Keratinocyte (primary cell): Measurements from ENCODE around the gene GABRB2.
"Not testable (repeated sequence)": the region's sequence is repeated elsewhere in the genome, so short reads cannot be mapped to it uniquely, and the experiment has no call there.

Source experiments
- EZH2 ChIP-seq: IDR thresholded peaks from one replicate; pipeline ENCODE4 v1.6.1; 2012; ENCODE audit warnings: inconsistent platforms, mild to moderate bottlenecking, low read length, moderate library complexity
- TF ChIP-seq, protein P1 (sequence below), 3 experiments: IDR thresholded peaks in 1 of 3; conservative IDR thresholded peaks in 1 of 3; optimal IDR thresholded peaks in 1 of 3; 2 replicates in 2 of 3; 3 replicates in 1 of 3; pipeline versions ENCODE3 to v1.5.1; 2011; ENCODE audit warnings: low read length in 3 of 3, mild to moderate bottlenecking in 3 of 3, moderate library complexity in 2 of 3, control low read depth in 1 of 3, inconsistent platforms in 1 of 3; ENCODE audit not compliant: insufficient read depth in 2 of 3; ENCODE audit errors: extremely low read depth in 1 of 3

DNA sequence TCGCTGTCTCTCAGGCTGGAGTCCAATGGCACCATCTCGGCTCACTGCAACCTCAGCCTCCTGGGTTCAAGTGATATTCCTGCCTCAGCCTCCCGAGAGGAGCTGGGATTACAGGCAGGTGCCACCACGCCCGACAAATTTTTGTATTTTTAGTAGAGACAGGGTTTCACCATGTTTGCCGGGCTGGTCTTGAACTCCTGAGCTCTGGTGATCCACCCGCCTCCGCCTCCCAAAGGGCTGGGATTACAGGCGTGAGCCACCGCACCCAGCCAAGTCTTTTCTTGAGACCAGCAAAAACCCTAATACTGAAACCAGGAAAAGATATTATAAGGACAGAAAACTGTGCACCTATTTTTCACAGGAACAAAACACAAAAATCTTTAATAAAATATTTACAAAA lies 41.4 kb downstream of the GABRB2 start:
- TF ChIP-seq, protein P1, sequence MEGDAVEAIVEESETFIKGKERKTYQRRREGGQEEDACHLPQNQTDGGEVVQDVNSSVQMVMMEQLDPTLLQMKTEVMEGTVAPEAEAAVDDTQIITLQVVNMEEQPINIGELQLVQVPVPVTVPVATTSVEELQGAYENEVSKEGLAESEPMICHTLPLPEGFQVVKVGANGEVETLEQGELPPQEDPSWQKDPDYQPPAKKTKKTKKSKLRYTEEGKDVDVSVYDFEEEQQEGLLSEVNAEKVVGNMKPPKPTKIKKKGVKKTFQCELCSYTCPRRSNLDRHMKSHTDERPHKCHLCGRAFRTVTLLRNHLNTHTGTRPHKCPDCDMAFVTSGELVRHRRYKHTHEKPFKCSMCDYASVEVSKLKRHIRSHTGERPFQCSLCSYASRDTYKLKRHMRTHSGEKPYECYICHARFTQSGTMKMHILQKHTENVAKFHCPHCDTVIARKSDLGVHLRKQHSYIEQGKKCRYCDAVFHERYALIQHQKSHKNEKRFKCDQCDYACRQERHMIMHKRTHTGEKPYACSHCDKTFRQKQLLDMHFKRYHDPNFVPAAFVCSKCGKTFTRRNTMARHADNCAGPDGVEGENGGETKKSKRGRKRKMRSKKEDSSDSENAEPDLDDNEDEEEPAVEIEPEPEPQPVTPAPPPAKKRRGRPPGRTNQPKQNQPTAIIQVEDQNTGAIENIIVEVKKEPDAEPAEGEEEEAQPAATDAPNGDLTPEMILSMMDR (optimal IDR thresholded peaks at IDR 0.05 in 1 of 3, IDR thresholded peaks at IDR 0.05 in 1 of 3, conservative IDR thresholded peaks at IDR 0.05 in 1 of 3; ENCODE audit: extremely low read depth in 1 of 3, insufficient read depth in 2 of 3, low read length in 3 of 3), result not testable (repeated sequence)
- not testable (repeated sequence) for TF ChIP-seq EZH2
